ENCODE results near the gene ABI1.

The ABI1 gene

GRCh38 chr10:26844396-26844975 lies 16.3 kb downstream of the ABI1 start:
- no peak for DNase-seq

GRCh38 chr10:26843736-26844135 lies 17.0 kb downstream of the ABI1 start:
- no peak for DNase-seq

- DNase-seq = no peak
Observed at GRCh38 chr10:26841733-26842317, 18.9 kb downstream of the ABI1 start.

- no peak for DNase-seq
Observed at GRCh38 chr10:26840938-26841732, 19.6 kb downstream of the ABI1 start.

GRCh38 chr10:26839966-26840627 lies 20.7 kb downstream of the ABI1 start:
- no peak for DNase-seq

- no peak for DNase-seq
Observed at GRCh38 chr10:26837139-26837538, 23.6 kb downstream of the ABI1 start.

GRCh38 chr10:26835025-26835424 lies 25.7 kb downstream of the ABI1 start:
- DNase-seq = no peak

GRCh38 chr10:26832960-26833359 lies 27.8 kb downstream of the ABI1 start:
- DNase-seq = no peak

- DNase-seq = no peak
Observed at GRCh38 chr10:26831936-26832335, 28.8 kb downstream of the ABI1 start.

- no peak for DNase-seq
Observed at GRCh38 chr10:26829810-26830515, 30.8 kb downstream of the ABI1 start.

- DNase-seq = no peak
Observed at GRCh38 chr10:26824015-26824690, 36.6 kb downstream of the ABI1 start.

- no peak for DNase-seq
Observed at GRCh38 chr10:26821699-26822570, 38.8 kb downstream of the ABI1 start.

- DNase-seq = no peak
Observed at GRCh38 chr10:26815500-26815899, 45.3 kb downstream of the ABI1 start.

- DNase-seq = no peak
Observed at GRCh38 chr10:26810435-26811026, 50.2 kb downstream of the ABI1 start.

- DNase-seq = no peak
Observed at GRCh38 chr10:26809973-26810372, 50.8 kb downstream of the ABI1 start.

- no peak for DNase-seq
Observed at GRCh38 chr10:26807532-26807931, 53.2 kb downstream of the ABI1 start.

GRCh38 chr10:26806557-26806956 lies 54.2 kb downstream of the ABI1 start:
- DNase-seq = no peak

GRCh38 chr10:26805567-26806245 lies 55.1 kb downstream of the ABI1 start:
- DNase-seq = no peak

- no peak for DNase-seq
Observed at GRCh38 chr10:26804418-26805393, 56.1 kb downstream of the ABI1 start.
